ENCODE measurements around the gene SH3GLB1.
A peak's percentile ranks its signal among the peaks of the same experiment; 100 is the strongest.

Gene SH3GLB1

DNA sequence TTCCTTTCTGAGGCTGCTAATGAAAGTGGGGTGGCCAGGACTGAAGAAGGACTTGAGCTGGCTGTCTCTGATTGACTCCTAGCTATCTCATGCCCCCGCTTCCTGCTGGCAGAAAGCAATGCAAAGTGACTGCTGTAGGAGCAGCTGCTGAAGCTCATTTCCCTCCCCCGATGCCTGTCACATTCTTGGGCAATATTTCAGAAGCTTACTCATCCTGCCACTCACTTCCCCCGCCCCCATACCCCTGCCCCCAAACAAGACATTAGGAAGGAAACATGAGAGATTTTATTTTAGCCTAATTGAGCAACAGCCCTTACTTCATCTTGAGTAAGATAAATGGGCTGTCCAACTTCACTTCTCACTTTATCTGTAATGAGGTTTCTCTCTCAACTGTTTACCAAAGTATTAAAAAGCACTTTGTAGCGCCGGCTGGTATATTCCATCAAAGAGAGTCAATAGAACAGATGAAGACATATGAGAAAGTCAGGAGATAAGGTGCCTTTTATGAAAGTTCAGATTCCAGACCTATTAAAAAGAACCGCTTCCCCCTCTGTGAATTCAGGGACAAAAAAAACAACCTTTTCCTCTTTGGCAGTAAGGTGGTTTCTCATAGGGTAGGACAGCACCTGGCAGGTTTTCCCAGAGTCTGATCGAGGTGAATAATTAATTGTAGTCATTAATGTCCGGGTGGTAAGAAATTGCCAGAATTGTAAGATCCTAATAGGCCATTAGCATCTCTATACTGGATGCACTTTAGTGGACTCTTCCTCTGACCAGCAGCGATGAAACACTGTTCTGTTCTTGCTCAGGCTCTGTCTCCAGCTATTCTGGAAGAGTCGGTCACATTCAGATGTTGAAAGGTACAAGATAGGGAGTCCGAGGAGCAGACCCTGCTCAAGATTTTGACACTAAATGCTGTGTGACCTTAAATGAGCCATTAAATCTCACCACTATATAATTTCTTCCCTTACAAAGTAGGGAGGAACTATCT, 70.2 kb downstream of the SH3GLB1 start:
- peak; percentile 88 for DNase-seq

- peak; percentile 37 for DNase-seq
Measured at GRCh38 chr1:86775395-86775794, 71.0 kb downstream of the SH3GLB1 start.

DNA sequence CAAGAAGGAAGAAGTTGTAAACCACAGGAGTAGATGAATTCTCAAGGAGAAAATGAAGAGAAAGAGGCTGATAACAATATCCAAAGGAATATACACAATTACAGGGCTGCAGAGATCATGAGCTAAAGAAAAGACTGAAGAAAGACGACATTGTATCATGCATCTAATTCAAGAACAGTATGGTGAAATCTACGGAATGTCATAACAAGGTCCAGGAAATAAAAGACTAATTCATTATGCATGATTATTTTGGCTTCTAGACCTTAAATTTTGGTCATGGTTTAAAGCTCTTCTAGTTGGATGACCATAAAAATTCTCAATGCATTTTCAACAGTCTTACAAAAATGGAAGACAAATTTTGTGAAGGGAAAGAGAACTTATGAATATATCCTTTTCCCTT, 71.7 kb downstream of the SH3GLB1 start:
- no peak for DNase-seq

DNA sequence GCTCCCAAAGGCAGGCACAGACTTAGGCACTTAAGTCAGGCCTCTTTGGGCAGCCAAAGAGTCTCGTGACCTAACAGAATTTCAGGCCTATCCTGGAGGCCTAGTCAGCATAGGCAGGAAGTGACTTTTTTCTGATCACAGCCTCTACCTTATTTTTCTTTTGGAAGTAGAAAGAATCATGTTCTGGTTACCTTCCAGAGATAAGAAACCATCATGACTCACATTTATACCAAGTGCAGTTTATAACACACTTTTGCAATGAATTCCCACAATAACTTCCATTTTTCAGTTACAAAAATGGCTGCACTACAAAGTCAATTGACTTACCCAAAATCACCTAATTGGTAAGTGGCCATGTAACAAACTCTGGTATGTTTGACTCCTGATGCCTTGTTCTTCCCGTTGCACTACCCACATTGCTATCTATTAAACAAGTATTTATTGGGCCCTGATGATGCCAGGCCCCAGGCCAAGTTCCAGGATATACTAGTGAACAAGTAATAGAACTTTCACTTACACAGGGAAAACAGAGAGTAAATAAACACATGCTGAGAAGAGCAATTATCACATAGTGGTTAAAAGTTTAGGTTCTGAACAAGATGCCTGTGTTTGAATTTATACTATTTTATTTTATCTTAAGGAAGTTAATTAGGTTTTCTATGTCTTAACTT, 74.3 kb downstream of the SH3GLB1 start:
- DNase-seq, result peak; percentile 20

DNA sequence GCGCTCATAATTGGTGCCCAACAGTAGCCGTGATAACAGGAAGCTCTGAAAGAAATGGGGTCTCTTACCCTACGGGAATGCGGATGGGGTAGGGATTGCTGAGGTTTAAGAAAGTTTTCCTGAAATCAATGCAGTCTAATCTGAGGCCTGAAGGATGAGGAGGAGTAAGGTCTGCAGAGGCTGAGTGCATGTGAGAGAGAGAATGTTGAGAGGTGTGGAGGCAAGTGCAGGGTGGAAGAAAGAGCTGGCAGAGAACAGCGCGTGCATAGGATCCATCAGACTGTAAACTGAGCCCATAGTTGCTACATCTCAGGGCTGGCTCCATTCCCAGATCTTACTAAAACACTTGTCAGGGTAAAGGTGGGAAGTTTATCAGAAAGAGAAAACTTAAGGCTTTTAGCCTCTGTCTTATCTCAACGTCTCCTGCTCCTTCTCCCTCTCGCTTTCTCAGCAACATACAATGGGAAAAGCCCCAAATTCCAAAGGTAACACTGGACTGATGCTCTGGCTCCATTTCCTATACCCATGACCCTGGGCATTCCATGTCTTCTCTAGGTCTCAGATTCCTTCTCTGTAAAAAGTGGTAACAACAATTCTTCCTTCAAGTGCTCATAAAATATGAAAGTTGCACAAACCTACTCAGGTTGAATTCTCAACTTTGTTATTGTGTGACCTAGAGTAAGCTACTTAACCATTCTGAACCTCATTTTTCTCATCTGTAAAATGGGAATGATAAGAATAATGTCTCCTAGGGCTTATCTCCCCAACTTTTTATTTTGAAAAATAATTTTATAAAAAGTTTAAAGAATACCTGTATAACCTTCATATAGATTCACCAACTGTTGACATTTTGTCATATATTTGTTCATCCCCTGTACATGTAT, 75.2 kb downstream of the SH3GLB1 start:
- peak; percentile 55 for DNase-seq

DNA sequence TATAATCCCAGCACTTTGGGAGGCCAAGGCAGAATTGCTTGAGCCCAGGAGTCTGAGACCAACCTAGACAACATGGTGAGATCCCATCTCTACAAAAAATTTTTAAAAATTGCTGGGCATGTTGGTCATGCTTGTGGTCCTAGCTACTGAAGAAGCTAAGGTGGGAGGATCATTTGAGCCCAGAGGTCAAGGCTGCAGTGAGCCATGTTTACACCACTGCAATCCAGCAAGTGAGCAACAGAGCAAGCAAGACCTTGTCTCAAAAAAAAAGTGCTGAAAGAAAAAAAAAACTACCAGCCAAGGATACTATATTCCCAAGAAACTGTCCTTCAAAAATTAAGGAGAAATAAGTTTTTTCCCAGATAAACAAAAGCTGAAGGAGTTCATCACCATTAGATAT, 78.1 kb downstream of the SH3GLB1 start:
- no peak for DNase-seq

DNA sequence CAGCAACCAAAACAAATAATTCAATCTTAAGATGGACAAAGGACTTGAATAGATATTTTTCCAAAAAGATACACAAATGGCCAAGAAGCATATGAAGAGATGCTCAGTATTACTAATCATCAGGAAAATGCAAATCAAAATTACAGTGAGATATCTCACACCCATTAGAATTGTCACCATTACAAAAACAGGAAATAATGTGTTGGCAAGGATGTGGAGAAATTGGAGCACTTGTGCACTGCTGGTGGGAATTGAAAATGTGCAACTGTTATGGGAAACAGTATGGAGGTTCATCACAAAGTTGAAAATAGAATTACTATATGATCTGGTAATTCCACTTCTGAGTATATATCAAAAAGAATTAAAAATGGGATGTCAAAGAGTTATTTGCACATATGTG, 83.2 kb downstream of the SH3GLB1 start:
- no peak for DNase-seq

DNA sequence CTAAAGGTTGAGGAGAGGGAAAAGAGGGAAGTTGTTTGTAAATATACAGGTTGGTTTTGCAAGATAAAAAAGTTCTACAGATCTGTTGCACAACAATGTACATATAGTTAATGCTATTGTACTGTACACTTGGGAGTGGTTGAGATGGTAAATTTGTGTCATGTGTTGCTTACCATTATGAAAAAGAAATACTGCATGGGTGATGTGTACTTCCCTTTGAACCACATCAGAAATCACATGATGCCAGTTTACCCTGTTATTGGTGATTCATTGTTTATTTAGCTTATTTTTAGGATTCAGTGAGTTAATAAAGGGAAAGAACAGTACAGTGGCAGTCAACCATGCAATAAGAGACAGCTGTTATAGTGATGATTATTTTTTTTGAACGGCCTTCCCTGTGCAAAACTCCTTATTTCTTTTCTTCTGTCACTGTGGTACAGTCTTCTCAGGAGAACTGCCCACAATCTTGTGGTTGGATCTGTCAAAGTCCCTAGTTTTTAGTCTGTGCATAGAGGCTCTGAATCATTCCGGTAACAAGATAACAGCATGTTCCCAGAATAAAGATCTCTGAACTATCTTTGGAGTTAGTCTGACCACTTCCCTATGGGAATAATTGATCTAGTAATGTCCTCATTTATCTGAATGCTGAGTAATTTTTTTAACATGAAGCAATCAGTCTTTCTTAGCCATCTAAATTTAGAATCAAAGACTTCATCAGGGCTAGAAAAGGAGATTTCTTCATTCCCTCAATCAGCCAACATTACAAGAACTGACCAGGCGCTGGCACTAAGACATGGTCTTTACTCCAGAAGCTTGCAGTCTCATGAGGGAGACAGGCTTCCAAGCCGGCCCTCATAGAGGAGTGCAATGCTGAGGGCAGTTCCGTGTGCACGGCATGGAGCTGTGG, 84.2 kb downstream of the SH3GLB1 start:
- DNase-seq, result peak; percentile 86

GRCh38 chr1:86795316-86795715, 90.9 kb downstream of the SH3GLB1 start:
- DNase-seq, result no peak
